Activated naive CD4-positive, alpha-beta T cell treated with anti-CD3 and anti-CD28 coated beads, Interleukin-2, amount 10 ng/mL, durations not matched to agents 7 days and 5 days (primary cell): ENCODE measurements around the gene COX6B2.
A peak's percentile ranks its signal among the peaks of the same experiment; 100 is the strongest.
"Not testable (repeated sequence)": the region's sequence is repeated elsewhere in the genome, so short reads cannot be mapped to it uniquely, and the experiment has no call there.

Experiments used
- CTCF ChIA-PET: fragments of 350-600 bp; sonication (Branson Sonifier 250); formaldehyde crosslinking; loops from one replicate; lab custom pipeline; 2021; ENCODE audit warnings: antibody characterized with exemption; lab: Charles Lee
- DNase-seq: peaks from one replicate; pipeline ENCODE4 v3.0.0-alpha.2; 2020
- H3K27ac Mint-ChIP-seq: one replicate; pipeline ENCODE4 v1.8.0; 2021; ENCODE audit warnings: mild to moderate bottlenecking, moderate library complexity, mixed read lengths
- H3K27me3 Mint-ChIP-seq: one replicate; pipeline ENCODE4 v1.8.0; 2021; ENCODE audit warnings: mild to moderate bottlenecking, mixed read lengths
- H3K36me3 Mint-ChIP-seq: one replicate; pipeline ENCODE4 v1.8.0; 2021; ENCODE audit warnings: mixed read lengths
- H3K4me1 Mint-ChIP-seq: one replicate; pipeline ENCODE4 v1.8.0; 2021; ENCODE audit warnings: mixed read lengths
- H3K4me3 Mint-ChIP-seq: one replicate; pipeline ENCODE4 v1.8.0; 2021; ENCODE audit warnings: mild to moderate bottlenecking, moderate library complexity, mixed read lengths
- H3K9me3 Mint-ChIP-seq: one replicate; pipeline ENCODE4 v1.8.0; 2021; ENCODE audit warnings: mixed read lengths

The COX6B2 gene, protein sequence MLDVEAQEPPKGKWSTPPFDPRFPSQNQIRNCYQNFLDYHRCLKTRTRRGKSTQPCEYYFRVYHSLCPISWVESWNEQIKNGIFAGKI

DNA sequence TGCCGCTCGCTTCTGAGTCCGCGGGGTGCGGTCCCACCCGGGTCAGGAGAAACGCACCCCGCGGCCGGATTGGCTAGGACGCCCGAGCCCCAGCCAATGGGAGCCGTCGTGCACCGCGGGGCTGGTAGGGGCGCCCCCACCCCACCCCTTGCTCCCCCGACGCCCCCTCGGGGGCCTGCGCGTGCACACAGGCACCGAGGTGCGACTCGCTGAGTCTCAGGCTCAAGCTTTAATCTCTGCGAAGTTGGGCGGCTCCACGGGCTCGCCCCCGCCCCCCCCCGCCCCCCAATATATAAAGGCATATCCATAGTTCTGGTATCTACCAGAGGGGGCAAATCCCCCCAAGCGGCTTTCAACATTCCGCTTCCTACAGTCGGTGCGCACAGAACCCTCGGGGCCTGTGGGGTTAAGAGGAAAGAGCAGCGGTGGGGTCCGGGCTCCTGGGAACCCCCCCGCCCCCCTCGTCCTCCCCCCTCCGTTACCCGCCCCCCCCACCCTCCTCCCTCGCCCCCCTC, at the start of gene COX6B2:
TSS of gene COX6B2 (minus strand) at position 22 of the 515 bp plus-strand sequence. CDS start 198 bp downstream, outside the sequence.
- Mint-ChIP-seq H3K9me3 (no peaks in the 10 kb centered on the region), H3K4me1 (peaks cover 35% of the 10 kb centered on the region), H3K27me3 (peaks cover 85% of the 10 kb centered on the region), H3K27ac (no peak within 1 kb of the TSS), H3K4me3 (peak within 1 kb of the TSS; percentile 68), H3K36me3 (no peaks in the 10 kb centered on the region)
- DNase-seq: no peak
- CTCF ChIA-PET: no interaction called here

DNA sequence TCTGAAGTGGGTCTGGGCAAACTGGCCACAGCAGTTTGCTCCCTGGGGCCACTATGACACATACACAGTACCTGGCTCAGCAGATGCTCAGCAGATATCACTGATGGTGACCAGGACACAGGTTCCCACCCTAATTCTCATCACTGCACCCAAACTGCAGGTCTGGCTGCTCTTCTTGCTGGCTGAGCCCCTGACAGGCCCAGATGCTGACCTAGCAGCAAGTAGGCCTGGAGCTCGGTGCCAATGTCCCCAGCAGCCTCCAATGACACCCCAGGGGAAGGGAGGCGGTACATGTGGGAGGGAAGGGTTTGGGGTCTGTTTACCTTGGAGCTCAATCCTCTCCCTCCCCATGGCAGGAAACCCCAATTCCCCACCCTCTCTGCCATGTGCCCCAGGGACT, 48.0 kb upstream of the COX6B2 start:
- Mint-ChIP-seq H3K27me3 (no peaks in the 10 kb centered on the region), H3K9me3 (no peaks in the 10 kb centered on the region), H3K36me3 (peaks cover 53% of the 10 kb centered on the region), H3K27ac (no peak overlapping the region), H3K4me1 (peaks cover 51% of the 10 kb centered on the region), H3K4me3 (no peak overlapping the region)
- CTCF ChIA-PET: interaction anchor here (0.5 kb wide), 1 partner anchor 272 kb away, joined by 3 read pairs; no protein-coding TSS in a partner anchor
- DNase-seq: no peak

DNA sequence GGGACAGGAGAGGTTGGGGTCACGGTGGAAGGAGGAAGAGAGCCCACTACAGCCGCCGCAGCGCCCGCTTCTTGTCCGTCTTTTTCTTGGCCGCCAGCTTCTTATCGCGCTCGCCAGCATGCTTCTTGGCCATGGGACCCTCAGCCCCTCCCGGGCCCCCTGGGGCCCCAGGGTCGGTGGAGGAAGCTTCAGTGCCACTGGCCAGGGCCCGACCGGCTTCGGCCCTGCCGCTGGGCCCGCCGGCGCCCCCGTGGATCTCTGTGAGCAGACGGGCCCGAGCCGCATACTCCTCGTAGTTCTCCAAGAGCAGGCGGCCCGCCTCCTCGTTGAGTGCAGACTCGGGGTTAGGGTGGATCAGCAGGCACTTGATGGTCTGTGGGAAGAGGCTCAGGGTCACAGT, 46.9 kb upstream of the COX6B2 start:
- H3K27ac Mint-ChIP-seq, H3K4me3 Mint-ChIP-seq, H3K27me3 Mint-ChIP-seq, H3K9me3 Mint-ChIP-seq, CTCF ChIA-PET, DNase-seq: not testable (repeated sequence)
- H3K4me1 Mint-ChIP-seq: peaks cover 49% of the 10 kb centered on the region
- peaks cover 49% of the 10 kb centered on the region for H3K36me3 Mint-ChIP-seq

DNA sequence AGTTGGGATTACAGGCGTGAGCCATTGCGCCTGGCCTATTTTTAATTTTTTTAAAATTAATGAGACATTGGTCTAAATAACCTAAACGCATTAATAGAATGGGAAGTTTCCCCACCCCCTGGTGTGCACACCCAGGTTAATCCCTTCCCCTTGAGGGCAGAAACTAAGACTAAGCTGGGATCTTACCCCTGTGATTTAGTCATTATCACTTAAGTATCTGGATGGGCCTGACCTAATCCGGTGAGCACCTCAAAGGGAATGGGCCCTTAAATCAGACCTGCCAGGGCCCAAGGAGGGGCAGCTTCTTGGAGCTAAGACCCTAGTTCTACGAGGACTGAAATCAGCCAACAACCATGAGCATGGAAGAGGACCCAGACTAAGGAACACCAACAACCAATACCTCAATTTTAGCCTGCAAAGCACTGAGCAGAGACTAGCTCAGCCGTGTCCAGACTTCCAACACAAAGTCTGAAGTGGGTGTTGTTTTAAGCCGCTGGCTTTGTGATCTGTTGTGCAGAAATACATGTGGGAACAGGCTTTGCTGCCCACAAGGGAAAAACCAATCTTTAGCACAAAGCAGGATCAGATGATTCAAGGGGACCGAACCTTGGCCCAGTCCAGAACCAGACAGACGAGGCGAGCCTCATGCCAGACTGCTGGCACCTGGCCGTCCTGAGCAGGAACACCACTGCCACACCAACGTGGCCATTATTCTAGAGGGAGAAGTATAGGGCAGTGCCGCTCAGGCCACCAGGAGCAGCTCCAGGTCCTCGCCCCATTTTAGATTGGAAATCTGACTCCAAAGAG, 46.0 kb upstream of the COX6B2 start:
- CTCF ChIA-PET: no interaction called here
- Mint-ChIP-seq H3K9me3 (no peaks in the 10 kb centered on the region), H3K27ac (peak overlapping the region; percentile 54)

DNA sequence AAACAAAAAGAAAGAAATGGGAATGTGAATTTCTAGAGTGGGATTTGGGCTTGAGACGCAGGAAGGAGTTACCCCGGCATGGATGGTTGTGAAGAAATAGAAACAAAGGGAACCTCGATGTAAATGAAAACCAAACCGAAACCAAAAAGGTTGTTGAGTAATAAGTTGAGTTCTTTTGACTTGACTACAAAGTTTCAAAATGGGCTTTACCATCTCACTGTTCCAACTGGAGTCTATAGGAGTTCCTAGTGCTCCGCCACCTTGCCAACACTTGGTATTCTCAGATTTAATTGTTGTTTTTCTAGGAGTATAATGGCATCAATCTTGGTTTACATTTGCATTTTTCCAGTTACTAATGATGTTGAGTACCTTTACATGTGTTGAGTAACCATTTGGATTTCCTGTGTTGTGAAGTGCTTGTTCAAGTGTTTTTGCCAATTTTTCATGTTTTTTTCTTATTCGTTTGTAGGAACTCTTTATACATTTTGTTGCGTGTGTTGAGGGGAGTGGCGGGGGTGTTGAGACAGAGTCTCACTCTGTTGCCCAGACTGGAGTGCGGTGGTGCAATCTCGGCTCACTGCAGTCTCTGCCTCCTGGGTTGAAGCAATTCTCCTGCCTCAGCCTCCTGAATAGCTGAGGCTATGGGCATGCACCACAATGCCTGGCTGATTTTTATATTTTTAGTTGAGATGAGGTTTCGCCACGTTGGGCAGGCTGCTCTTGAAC, 43.8 kb upstream of the COX6B2 start:
- no peak overlapping the region for H3K4me3 Mint-ChIP-seq

More for the DNA sequence above, 46.0 kb upstream of the COX6B2 start:
- no peak for DNase-seq
- no peak overlapping the region for H3K4me3 Mint-ChIP-seq
- H3K27me3 Mint-ChIP-seq: no peaks in the 10 kb centered on the region
- H3K36me3 Mint-ChIP-seq: peaks cover 40% of the 10 kb centered on the region
- peaks cover 40% of the 10 kb centered on the region for H3K4me1 Mint-ChIP-seq

DNA sequence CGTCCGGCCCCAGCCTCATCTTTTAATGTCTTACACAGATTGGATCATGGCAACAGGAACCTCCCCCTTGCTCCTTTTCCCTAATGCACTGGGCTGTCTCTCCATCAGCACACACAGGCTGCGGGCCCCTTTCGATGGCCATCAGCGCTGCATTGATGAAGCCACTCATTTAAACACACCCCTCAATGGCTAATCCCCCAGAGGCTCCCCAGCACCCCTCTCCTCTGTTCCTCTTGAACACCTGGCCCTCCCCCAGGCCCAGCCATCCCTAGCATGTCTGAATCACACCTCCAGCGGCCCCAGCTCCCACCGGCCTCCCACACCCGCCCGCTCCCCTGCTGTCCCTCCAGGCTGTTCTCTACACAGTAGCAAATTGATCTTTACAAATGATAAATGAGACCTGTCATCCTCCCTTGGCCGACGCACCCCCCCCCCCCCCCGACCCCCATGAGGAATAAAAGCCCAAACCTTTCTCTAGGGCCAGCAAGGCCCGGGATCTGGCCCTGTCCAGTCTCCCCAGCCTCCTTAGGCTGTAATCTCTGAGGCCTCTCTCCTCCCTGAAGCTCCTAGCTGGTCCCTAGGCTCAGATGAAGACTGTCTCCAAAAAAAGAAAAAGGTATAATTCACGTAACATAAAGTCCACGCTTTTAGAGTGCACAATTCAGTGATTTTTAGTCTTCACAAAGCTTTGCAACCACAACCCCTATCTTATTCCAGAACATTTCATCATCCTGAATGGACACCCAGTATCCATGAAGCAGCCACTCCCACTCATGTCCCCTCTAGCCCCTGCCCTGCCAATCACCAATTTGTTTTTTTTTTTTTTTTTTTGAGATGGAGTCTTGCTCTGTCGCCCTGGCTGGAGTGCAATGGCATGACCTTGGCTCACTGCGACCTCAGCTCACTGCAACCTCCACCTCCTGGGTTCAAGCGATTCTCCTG, 38.6 kb upstream of the COX6B2 start:
- Mint-ChIP-seq H3K9me3 (no peaks in the 10 kb centered on the region), H3K36me3 (peaks cover 24% of the 10 kb centered on the region), H3K27me3 (no peaks in the 10 kb centered on the region), H3K4me1 (peaks cover 30% of the 10 kb centered on the region), H3K4me3 (no peak overlapping the region), H3K27ac (no peak overlapping the region)
- DNase-seq: no peak
- CTCF ChIA-PET: no interaction called here

More for the DNA sequence above, 43.8 kb upstream of the COX6B2 start:
- peak overlapping the region; percentile 72 for H3K27ac Mint-ChIP-seq
- no peaks in the 10 kb centered on the region for H3K9me3 Mint-ChIP-seq
- peaks cover 28% of the 10 kb centered on the region for H3K36me3 Mint-ChIP-seq
- no peaks in the 10 kb centered on the region for H3K27me3 Mint-ChIP-seq
- no peak for DNase-seq
- peaks cover 28% of the 10 kb centered on the region for H3K4me1 Mint-ChIP-seq
- CTCF ChIA-PET: interaction anchor here (1.5 kb wide), 1 partner anchor 20 kb away, joined by 3 read pairs; no protein-coding TSS in a partner anchor

DNA sequence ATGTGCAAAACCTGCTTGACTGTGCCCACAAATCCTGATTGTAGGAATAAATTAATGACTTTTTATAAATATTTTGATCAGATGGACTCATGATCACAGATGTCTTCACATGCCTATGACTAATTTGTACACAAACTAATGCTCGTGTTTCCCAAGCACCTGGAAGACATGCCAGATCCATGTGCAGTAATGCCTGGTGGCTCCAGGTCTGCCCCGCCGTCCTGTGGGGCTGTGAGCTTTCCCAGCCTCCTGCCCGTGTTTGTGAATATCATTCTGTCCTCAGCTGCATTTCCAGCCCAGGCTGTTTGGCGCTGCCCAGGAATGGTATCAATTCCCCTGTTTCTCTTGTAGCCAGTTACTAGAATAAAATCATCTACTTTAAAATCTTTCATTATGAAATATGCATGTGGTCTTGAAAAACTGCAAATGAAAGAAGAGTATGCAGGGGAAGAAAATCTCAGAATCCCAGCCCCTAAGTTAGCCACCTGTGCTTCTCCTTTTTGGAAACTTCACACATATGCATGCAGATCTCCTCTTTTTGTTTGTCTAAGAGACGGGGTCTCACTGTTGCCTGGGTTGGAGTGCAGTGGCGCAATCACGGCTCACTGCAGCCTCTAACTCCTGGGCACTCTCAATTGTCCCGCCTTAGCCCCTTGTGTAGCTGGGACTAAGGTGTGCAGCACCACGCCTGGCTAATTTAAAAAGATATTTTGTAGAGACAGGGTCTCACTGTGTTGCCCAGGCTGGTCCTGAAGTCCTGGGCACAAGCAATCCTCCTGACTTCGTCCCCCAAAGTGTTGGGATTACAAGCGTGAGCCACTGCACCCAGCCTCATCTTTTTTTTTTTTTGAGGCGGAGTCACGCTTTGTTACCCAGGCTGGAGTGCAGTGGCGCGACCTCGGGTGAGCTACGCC, 37.4 kb upstream of the COX6B2 start:
- Mint-ChIP-seq H3K9me3 (no peaks in the 10 kb centered on the region), H3K27ac (no peak overlapping the region), H3K27me3 (no peaks in the 10 kb centered on the region), H3K36me3 (peaks cover 35% of the 10 kb centered on the region), H3K4me3 (no peak overlapping the region), H3K4me1 (peaks cover 38% of the 10 kb centered on the region)
- CTCF ChIA-PET: no interaction called here
- no peak for DNase-seq

DNA sequence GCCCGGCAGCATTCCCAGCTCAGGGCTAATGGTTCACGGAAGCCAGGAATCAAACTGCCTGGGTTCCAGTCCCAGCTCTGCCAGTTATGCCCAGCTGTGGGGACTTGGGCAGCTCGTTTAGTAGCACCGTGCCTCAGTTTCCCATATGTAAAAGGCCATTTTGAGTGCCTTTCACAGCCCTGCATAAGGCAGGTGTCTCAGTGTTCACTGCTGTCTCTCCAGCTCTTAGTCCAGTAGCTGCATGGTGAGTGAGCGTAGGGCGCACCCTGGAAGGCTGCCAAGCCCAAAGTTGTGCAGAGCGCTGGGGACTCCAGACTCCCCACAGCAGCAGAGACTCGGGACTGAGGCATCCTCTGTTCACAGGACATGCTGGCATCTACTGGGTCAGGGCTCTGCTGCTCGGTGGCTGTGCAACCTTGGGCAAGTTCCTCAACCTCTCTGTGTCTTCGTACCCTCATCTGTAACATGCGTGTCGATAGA, 36.7 kb upstream of the COX6B2 start:
- Mint-ChIP-seq H3K36me3 (peaks cover 42% of the 10 kb centered on the region), H3K4me1 (peaks cover 44% of the 10 kb centered on the region), H3K4me3 (no peak overlapping the region), H3K27ac (no peak overlapping the region), H3K9me3 (no peaks in the 10 kb centered on the region), H3K27me3 (no peaks in the 10 kb centered on the region)
- CTCF ChIA-PET: no interaction called here
- DNase-seq: no peak

DNA sequence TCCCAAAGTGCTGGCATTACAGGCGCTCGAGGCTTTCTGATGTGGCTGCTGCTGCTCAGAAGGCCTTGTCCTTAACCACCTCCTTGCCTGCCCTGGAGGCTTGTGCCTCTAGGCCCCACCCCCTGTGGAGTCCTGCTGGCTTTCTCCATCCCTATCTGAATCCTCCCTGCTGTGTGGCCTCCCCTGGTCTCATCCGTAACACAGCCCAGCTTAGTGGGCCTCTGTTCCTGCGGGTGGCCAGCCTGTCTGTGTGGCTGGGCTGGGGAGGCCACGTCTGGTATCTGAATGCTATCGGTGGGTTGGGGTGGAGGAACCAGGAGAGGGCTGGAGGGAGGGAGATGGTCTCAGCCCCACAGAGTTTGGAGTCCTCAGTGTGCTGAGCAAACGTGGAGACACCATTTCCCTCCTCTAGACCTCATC, 36.0 kb upstream of the COX6B2 start:
- no peak for DNase-seq
- CTCF ChIA-PET: interaction anchor here (1.0 kb wide), 1 partner anchor 89 kb away, joined by 3 read pairs; no protein-coding TSS in a partner anchor
- Mint-ChIP-seq H3K9me3 (no peaks in the 10 kb centered on the region), H3K4me1 (peaks cover 46% of the 10 kb centered on the region), H3K27me3 (no peaks in the 10 kb centered on the region), H3K36me3 (peaks cover 49% of the 10 kb centered on the region), H3K27ac (no peak overlapping the region), H3K4me3 (no peak overlapping the region)

DNA sequence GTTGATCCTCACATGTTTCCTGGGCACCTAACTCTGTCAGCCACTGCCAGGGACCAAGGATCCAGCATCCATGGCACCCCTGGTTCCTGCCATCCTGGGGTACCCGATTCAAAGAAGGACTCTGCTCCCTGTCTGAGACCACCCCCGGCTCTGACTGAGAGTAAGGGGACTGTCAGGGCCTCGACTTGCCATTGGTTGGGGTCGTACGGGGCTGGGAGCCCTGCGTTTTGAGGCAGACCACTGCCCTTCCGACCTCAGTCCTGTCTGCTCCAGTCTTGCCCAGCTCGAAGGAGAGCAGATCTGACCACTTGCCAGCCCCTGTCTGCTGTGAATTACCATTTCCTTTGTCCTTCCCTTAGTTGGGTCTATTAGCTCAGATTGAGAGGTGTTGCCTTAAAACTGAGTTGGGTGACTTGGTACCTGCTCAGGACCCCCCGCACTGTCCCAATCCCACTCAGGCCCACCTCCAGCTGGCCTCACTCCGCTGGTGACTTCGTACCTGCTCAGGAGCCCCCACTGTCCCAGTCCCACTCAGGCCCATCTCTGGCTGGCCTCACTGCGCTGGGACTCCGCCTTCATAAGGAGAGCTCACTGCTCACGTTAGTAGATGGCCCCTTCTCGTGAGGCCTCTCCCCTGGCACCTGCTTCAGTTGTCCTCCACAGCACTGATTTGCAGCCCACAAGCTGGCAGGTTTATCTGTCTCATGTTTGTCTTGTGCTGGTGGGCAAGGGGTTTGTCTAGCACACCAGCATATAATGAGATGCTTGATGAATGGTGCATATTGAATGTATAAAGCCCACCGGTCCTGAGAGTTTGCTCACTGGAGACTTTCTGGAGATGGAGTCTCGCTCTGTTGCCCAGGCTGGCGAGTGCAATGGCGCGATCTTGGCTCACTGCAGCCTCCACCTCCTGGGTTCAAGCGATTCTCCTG, 35.1 kb upstream of the COX6B2 start:
- Mint-ChIP-seq H3K27ac (no peak overlapping the region), H3K27me3 (no peaks in the 10 kb centered on the region), H3K36me3 (peaks cover 49% of the 10 kb centered on the region), H3K9me3 (no peaks in the 10 kb centered on the region), H3K4me1 (peaks cover 52% of the 10 kb centered on the region), H3K4me3 (no peak overlapping the region)
- DNase-seq: no peak
- CTCF ChIA-PET: interaction anchor here (1.0 kb wide), 1 partner anchor 88 kb away, joined by 3 read pairs; no protein-coding TSS in a partner anchor

DNA sequence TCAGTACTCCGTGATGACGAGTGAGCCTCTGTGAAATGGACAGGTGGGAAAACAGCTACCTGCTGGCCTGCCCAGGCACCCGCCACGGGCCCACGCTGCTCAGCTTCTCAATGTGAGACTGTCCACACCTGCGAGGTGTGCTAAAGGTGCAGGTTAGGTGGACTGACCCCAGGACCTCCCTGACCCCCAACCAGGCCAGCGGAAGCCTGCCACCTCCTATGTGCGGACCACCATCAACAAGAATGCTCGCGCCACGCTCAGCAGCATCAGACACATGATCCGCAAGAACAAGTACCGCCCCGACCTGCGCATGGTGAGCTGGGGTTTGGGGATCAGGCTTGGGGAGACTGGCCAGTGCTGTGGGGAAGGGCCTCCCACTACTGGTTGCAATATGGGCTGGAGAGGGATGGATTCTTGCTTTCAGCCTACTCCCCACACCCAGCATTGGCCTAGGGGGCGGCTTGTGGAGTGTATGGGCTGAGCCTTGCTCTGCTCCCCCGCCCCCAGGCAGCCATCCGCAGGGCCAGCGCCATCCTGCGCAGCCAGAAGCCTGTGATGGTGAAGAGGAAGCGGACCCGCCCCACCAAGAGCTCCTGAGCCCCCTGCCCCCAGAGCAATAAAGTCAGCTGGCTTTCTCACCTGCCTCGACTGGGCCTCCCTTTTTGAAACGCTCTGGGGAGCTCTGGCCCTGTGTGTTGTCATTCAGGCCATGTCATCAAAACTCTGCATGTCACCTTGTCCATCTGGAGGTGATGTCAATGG, 33.4 kb upstream of the COX6B2 start:
- Mint-ChIP-seq H3K27ac (no peak overlapping the region), H3K4me1 (peaks cover 61% of the 10 kb centered on the region), H3K27me3 (no peaks in the 10 kb centered on the region), H3K4me3 (peak overlapping the region; percentile 97), H3K36me3 (peaks cover 50% of the 10 kb centered on the region), H3K9me3 (no peaks in the 10 kb centered on the region)
- CTCF ChIA-PET: interaction anchor here (1.3 to 1.6 kb wide), 2 partner anchors 9 to 116 kb away, joined by 3 to 4 read pairs; no protein-coding TSS in a partner anchor
- no peak for DNase-seq
